ENCODE results near the gene OPRM1. TPM values are rescaled to one million over a fixed set of nuclear protein-coding genes. Genes with fewer than 3 reads are reported as not detected.

OPRM1 gene
- total and polyA plus RNA-seq, 11 donors, result not detected

GRCh38 chr6:154053141-154053540 is 14.1 kb downstream of the OPRM1 start:
- Histone ChIP-seq H3K27me3 (no peaks in the 10 kb centered on the region), H3K4me3 (no peak overlapping the region), H3K27ac (no peak overlapping the region), H3K36me3 (no peaks in the 10 kb centered on the region), H3K4me1 (no peaks in the 10 kb centered on the region), H3K9me3 (peaks cover 0 to 4% (median 0%) of the 10 kb centered on the region in 12 donors)
- no peak for ATAC-seq
- TF ChIP-seq CTCF (IDR thresholded peaks at IDR 0.05), result no peak
- TF ChIP-seq POLR2A (IDR thresholded peaks at IDR 0.05), result no peak
- no peak for DNase-seq
- WGBS, 4 donors, result 40 to 58% (median 46%) methylated on average over 1 of the region's 1 CpG
- intact Hi-C loops (cut with DNase I), result no loop called here

- no peaks in the 10 kb centered on the region for H3K36me3 ChIP-seq
- DNase-seq, result no peak
- no peaks in the 10 kb centered on the region for H3K4me1 ChIP-seq
- H3K27ac ChIP-seq, result no peak overlapping the region
- 55 to 76% (median 73%) methylated on average over 5 of the region's 5 CpGs for WGBS, 4 donors
- no peak overlapping the region for H3K4me3 ChIP-seq
- H3K9me3 ChIP-seq, result peaks cover 0 to 4% (median 0%) of the 10 kb centered on the region in 12 donors
- H3K27me3 ChIP-seq, result no peaks in the 10 kb centered on the region
- ATAC-seq, result no peak
- TF ChIP-seq POLR2A (IDR thresholded peaks at IDR 0.05) (no peak), CTCF (IDR thresholded peaks at IDR 0.05) (no peak)
- intact Hi-C loops (cut with DNase I), result no loop called here
Measured at GRCh38 chr6:154056536-154056935, 17.5 kb downstream of the OPRM1 start.

- no peak for ATAC-seq
- H3K27ac ChIP-seq, result no peak overlapping the region
- no peak for DNase-seq
- TF ChIP-seq CTCF (IDR thresholded peaks at IDR 0.05) (no peak), POLR2A (IDR thresholded peaks at IDR 0.05) (no peak)
- no peaks in the 10 kb centered on the region for H3K36me3 ChIP-seq
- intact Hi-C loops (cut with DNase I), result no loop called here
- H3K9me3 ChIP-seq, result peaks cover 0 to 5% (median 0%) of the 10 kb centered on the region in 12 donors
- 52 to 68% (median 56%) methylated on average over 1 of the region's 1 CpG for WGBS, 4 donors
- H3K4me3 ChIP-seq, result no peak overlapping the region
- no peaks in the 10 kb centered on the region for H3K4me1 ChIP-seq
- no peaks in the 10 kb centered on the region for H3K27me3 ChIP-seq
Measured at GRCh38 chr6:154057098-154057497, 18.1 kb downstream of the OPRM1 start.

GRCh38 chr6:154058963-154059680 is 20.1 kb downstream of the OPRM1 start:
- H3K4me1 ChIP-seq, result no peaks in the 10 kb centered on the region
- no peak for ATAC-seq
- H3K27ac ChIP-seq, result no peak overlapping the region
- H3K36me3 ChIP-seq, result no peaks in the 10 kb centered on the region
- intact Hi-C loops (cut with DNase I), result no loop called here
- H3K4me3 ChIP-seq, result no peak overlapping the region
- H3K27me3 ChIP-seq, result no peaks in the 10 kb centered on the region
- TF ChIP-seq POLR2A (IDR thresholded peaks at IDR 0.05), result no peak
- TF ChIP-seq CTCF (IDR thresholded peaks at IDR 0.05), result no peak
- 60 to 68% (median 63%) methylated on average over 4 of the region's 4 CpGs for WGBS, 4 donors
- no peak for DNase-seq
- H3K9me3 ChIP-seq, result peaks cover 0 to 7% (median 0%) of the 10 kb centered on the region in 12 donors

All from heart left ventricle (tissue), 16 donors.